NCI-H2107 treated with DMSO at 0.1 percent for 48 hours (cell line): ENCODE results near the gene SMPD4.
A peak's percentile ranks its signal among the peaks of the same experiment; 100 is the strongest.
"Not testable (repeated sequence)": the region's sequence is repeated elsewhere in the genome, so short reads cannot be mapped to it uniquely, and the experiment has no call there.

Source experiments
- DNase-seq: peaks from one replicate; lab custom pipeline; 2025; ENCODE audit not compliant: unreplicated experiment; lab: John Stamatoyannopoulos, UW

The SMPD4 gene

GRCh38 chr2:130187268-130187667 is 5.9 kb upstream of the SMPD4 start:
- no peak for DNase-seq

GRCh38 chr2:130186391-130186790 is 5.0 kb upstream of the SMPD4 start:
- DNase-seq, result no peak

- no peak for DNase-seq
Measured at GRCh38 chr2:130185896-130186295, 4.5 kb upstream of the SMPD4 start.

DNA sequence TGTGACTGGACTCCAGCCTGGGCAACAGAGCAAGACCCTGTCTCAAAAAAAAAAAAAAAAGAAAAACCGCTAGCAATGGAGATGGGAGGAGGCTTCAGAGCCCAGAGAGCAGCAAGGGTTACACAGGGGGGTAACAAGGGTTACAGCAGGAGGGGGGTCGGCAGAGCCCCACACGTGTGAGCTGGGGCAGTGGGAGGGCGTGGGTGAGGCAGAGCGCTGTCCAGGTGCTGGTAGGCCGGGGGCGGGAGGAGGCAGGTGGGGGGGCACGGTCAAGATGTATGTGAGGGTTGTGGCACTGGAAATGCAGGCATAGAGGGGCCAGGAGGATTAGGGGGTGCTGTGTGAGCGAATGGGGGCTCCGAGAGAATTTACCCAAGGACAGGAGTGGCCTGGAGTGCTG is 4.0 kb upstream of the SMPD4 start:
- DNase-seq, result no peak

GRCh38 chr2:130183512-130184373 is 2.3 kb upstream of the SMPD4 start:
- DNase-seq, result no peak

DNA sequence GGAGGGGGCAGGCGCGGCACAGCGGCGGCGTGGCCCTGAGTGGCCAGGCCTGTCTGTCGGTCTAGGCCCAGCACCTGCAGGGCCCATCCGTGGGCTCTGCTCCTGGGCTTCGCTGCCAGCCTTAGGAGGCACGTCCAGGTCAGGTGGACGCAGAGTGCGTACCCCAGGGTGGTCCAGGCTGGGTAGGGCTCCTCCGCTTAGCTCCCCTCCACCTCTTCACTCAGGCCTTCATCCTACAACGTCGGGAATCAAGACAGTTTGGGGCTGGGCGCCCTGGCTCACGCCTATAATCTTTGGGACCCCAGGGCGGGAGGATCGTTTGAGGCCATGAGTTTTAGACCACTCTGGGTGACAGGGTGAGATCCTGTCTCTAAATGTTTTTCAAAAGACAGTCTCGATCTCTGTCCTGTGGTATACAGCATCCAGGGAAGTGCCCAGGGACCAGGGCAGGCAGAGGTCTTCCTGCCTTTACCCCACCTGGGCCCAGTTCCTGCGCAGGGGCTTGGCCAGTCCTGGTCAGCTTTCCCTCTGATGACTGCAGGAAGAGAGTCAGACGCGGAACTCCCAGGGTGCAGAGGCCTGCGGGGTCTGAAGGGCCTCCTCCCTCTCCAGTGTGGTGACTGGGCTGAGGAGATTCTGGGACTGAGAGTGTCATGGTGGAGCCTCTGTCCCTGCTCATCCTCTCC is 1.6 kb upstream of the SMPD4 start:
- not testable (repeated sequence) for DNase-seq

DNA sequence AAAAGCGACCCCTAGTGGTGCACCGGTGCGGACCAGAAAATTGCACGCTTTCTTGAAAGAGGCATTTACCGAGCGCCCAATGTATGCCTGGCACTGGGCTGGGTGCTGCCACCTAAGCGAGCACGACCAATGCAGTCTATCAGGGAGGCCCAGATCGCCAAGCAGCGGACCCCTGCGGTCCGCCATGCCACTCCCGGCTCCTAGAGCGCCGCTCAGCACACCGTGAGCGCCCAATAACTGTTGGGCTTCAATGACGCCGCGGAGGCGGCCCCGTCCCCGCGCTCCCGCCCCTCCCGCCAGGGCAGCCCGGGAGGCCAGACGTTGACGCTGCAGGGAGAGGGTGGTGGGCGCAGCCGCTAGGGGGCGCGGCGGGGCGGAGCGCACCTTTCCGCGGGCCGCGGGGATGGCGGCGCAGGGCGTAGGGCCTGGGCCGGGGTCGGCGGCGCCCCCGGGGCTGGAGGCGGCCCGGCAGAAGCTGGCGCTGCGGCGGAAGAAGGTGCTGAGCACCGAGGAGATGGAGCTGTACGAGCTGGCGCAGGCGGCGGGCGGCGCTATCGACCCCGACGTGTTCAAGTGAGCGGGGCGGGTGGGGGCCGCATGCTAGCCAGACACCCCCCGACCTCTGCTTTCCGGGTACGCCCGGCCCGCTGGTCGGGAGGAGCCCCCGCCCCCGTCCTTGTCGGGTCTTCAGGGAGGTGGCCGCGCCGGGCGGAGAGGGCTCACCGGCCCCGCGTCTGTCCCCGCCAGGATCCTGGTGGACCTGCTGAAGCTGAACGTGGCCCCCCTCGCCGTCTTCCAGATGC is 679 bp upstream of the SMPD4 start, which contains the start of gene MZT2B:
Gene MZT2B (plus strand): TSS at position 383 of the 803 bp plus-strand sequence. CDS start 21 bp downstream, at position 404.
- peak; percentile 71 for DNase-seq

DNA sequence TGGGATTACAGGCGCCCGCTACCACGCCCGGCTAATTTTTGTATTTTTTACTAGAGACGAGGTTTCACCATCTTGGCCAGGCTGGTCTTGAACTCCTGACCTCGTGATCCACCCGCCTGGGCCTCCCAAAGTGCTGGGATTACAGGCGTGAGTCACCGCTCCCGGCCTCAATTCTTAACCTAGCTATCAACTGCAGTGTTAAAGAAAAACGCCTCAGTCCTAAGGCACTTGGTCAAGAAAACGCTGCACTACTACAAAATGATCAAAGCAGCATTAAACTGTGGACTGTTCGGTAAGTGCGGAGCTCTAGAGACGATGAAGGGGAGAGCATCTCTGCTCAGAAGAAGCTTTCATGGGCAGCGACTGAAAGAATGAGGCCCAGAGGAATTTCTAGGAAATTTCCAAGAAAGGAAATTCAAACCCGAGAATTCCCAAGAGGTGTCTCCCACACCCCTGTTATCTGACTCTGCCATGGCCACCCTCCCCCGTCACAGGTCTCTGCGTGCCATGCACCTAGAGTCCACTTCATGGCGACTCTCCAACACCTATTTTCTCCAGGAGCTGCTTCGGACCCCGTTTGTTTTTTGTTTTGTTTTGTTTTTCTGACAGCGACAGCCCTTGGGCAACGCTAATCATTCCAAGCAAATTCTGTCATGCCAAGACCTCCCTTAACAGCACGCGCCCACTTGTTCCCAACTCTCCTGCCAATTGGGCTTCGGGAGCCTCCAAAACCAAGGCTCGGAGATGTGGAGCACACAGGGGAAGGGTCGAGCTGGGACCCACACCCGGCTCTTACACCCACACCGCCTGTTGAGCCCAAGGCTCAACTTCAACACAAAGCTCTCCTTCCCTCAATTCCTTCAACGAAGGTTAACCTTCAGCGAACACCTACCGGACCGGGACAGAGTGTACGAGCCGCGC is 738 bp downstream of the SMPD4 start:
- not testable (repeated sequence) for DNase-seq

DNA sequence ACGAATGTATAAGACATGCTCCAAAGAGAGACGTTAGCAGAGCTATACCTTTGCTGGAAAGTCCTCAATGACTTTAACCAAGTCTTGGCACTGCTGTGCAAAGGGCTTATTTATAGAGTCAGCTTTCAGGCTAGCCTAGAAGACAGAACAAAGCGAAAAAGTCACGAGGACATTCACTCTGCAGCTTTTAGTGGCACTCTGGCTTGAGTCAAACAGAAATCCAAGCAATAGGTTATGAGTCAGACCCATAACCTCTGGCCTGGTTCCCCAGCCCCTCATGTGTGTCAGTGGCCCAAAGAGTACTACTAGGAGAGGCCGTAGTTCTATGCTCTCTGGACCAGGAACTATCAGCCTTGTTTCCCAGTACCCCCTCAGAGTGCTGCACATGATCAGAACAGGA is 6.5 kb downstream of the SMPD4 start:
- not testable (repeated sequence) for DNase-seq

DNA sequence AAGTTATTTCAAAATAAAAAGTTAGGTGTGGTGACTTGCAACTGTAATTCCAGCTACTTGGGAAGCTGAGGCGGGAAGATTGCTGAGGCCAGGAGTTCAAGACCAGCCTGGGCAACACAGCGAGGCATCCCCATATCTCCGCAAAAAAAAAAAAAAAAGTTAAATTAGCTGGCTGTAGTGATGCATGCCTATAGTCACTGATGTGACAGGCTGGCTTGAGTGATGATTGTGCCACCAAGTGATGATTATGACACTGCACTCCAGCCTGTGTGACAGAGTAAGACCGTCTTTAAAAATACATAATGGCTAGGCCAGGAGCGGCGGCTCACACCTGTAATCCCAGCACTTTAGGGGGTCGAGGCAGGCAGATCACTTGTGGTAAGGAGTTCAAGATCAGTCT is 11.5 kb downstream of the SMPD4 start:
- no peak for DNase-seq

DNA sequence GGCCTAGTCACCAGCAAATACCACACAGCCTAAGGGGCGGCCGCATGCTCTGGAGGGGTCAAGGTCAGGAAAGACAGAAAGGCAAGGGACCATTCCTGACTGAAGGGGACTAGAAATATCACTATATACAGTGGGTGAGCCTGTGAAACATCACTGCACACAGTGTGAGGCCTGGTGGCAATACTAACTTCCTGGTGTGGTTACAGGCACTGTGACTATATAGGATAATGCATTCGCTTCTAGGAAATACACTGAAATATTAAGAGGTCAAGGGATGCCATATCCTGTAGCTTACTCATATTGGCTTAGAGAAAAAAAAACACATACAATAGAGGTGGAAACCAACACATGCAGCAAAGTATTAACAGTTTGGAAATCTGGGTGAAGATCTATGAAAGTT is 12.2 kb downstream of the SMPD4 start:
- not testable (repeated sequence) for DNase-seq

DNA sequence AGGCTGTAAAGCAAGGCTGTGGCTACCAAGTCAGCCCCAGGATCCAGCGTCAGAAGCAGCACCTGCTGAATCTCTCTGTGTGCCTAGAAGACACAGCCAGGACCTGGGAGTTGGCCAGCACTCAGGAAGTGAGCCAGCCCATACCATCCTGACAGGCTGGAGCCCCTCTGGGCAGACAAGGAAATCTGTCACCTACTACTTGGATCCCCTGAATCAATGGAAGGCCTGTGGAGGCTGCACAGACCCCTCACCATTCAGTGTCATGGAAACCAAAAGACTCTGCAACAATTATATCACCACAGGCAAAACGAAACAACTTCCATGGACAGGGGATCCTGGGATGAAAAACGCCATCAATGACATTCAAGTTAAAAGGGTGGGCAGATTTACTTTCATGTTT is 14.8 kb downstream of the SMPD4 start:
- not testable (repeated sequence) for DNase-seq

DNA sequence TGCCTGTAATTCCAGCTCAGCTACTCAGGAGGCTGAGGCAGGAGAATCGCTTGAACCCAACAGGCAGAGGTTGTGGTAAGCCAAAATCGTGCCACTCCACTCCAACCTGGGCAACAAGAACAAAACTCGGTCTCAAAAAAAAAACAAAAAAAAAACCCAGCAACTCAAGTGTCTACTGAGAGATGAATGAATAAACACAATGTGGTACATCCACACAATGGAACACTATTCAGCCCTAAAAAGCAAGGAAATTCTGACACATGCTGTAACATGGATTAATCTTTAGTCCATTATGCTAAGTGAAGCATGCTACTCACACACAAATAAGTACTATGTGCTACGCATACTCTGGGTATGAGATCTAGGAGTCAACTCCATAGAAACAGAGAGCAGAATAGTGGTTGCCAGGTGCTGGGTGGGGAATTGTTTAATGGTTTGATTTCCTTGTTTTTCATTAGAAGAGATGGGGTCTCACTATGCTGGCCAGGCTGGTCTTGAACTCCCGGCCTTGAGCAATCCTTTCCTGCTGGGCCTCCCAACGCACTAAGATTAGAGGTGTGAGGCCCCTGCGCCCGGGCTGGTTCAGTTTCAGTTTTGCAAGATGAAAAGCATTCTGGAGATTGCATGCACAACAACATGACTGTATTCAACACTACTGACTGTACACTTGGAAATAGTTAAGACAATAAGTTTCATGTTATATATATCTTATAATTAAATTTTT is 15.9 kb downstream of the SMPD4 start:
- no peak for DNase-seq

- no peak for DNase-seq
Measured at GRCh38 chr2:130162968-130163367, 18.4 kb downstream of the SMPD4 start.

DNA sequence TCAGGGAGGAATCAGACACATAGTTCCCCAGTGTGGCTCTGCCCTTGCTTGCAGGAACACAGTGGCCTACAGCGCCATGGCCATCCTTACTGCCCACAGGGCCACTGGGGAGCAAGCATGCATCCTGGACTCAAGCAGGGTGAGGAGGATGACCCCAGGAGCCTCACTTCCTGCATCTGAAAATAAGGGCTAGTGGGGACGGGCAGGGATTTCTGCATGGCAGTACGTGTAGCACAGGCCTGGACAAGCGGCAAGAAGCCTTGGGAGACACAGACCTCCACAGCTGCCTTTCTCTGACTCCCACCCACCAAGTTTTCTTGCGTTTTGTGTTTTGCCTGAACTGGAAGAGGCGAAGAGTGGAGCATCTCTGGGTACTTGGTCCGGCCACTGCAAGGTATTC is 18.9 kb downstream of the SMPD4 start:
- not testable (repeated sequence) for DNase-seq

GRCh38 chr2:130160838-130161705 is 20.3 kb downstream of the SMPD4 start:
- not testable (repeated sequence) for DNase-seq

- no peak for DNase-seq
Measured at GRCh38 chr2:130160131-130160530, 21.3 kb downstream of the SMPD4 start.

DNA sequence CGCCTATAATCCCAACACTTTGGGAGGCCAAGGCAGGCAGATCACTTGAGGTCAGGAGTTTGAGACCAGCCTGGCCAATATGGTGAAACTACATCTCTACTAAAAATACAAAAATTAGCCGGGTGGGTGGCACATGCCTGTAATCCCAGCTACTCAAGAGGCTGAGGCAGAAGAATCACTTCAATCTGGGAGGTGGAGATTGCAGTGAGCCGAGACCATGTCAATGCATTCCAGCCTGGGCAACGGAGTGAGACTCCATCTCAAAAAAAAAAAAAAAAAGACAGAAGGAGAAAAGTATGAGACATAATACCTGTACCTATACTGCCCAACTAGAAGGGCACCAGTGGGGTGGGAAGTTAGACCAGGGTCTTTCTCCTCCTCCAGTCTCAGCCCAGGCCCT is 22.0 kb downstream of the SMPD4 start:
- DNase-seq, result not testable (repeated sequence)

- DNase-seq, result no peak
Measured at GRCh38 chr2:130158631-130159030, 22.8 kb downstream of the SMPD4 start.
